Measurements from ENCODE around the gene AFAP1.

Gene AFAP1

DNA sequence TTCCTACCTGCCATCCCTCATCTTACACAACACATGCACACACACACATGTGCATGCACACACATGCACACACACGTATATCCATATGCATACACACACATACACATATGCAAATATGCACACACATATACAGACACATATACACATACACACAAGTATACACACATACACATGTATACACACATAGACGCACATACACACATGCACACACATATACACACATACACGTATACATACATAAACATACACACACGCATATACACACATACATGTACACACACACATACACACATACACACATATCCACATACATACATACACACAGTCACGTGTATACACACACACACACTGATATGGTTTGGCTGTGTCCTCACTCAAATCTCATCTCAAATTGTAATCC, 37.0 kb upstream of the AFAP1 start:
- peak overlapping the region; percentile 39 for H3K27ac ChIP-seq
- CTCF ChIA-PET, result no interaction called here

DNA sequence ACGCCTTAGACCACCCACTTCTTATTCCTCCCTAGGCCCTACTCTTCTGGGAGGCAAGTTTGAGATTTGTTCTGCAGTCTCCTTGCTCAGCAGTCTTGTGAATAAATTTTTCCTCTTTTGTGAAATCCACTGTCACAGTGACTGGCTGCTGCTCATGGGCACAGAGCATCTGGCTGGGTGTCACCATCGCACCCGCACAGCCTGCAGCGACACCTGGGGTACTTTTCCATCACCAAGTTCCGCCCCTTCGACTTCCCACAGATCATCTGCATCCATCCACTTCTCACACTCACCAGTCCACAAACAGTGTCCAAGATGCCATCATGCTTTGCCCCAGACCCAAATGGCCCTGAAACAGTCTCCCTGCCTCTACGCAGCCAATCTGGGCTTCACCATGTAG, 36.4 kb upstream of the AFAP1 start:
- POLR2A ChIA-PET (ENCODE audit: low non-redundant PET), result no interaction called here
- TF ChIP-seq, protein P1, sequence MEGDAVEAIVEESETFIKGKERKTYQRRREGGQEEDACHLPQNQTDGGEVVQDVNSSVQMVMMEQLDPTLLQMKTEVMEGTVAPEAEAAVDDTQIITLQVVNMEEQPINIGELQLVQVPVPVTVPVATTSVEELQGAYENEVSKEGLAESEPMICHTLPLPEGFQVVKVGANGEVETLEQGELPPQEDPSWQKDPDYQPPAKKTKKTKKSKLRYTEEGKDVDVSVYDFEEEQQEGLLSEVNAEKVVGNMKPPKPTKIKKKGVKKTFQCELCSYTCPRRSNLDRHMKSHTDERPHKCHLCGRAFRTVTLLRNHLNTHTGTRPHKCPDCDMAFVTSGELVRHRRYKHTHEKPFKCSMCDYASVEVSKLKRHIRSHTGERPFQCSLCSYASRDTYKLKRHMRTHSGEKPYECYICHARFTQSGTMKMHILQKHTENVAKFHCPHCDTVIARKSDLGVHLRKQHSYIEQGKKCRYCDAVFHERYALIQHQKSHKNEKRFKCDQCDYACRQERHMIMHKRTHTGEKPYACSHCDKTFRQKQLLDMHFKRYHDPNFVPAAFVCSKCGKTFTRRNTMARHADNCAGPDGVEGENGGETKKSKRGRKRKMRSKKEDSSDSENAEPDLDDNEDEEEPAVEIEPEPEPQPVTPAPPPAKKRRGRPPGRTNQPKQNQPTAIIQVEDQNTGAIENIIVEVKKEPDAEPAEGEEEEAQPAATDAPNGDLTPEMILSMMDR (conservative IDR thresholded peaks at IDR 0.05; ENCODE audit: low read depth), result no peak
- DNase-seq (ENCODE audit: low spot score), result no peak
- peak overlapping the region; percentile 39 for H3K27ac ChIP-seq
- CTCF ChIA-PET, result interaction anchor here (0.7 to 1.0 kb wide), 2 partner anchors 140 to 172 kb away, joined by 3 to 5 read pairs; no protein-coding TSS in a partner anchor

More for the DNA sequence above, 37.0 kb upstream of the AFAP1 start:
- POLR2A ChIA-PET (ENCODE audit: low non-redundant PET), result no interaction called here
- DNase-seq (ENCODE audit: low spot score), result no peak
- TF ChIP-seq, protein P1 (conservative IDR thresholded peaks at IDR 0.05; ENCODE audit: low read depth), result no peak

DNA sequence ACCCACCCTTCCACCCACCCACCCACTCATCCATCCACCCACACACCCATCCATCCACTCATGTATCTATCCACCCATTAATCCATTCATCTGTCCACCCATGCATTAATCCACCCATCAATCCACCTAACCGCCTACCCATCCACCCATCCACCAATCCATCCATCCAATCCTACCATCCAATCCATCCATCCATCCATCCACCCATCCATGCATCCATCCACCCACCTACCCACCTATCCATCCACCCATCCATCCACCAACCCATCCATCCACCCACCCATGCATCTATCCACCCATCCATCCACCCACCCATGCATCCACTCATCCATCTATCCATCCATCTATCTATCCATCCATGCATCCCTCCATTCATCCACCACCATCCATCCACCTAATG, 34.8 kb upstream of the AFAP1 start:
- H3K27ac ChIP-seq, result no peak overlapping the region
- TF ChIP-seq, protein P1 (conservative IDR thresholded peaks at IDR 0.05; ENCODE audit: low read depth), result no peak
- DNase-seq (ENCODE audit: low spot score), result no peak
- POLR2A ChIA-PET (ENCODE audit: low non-redundant PET), result no interaction called here
- CTCF ChIA-PET, result no interaction called here

DNA sequence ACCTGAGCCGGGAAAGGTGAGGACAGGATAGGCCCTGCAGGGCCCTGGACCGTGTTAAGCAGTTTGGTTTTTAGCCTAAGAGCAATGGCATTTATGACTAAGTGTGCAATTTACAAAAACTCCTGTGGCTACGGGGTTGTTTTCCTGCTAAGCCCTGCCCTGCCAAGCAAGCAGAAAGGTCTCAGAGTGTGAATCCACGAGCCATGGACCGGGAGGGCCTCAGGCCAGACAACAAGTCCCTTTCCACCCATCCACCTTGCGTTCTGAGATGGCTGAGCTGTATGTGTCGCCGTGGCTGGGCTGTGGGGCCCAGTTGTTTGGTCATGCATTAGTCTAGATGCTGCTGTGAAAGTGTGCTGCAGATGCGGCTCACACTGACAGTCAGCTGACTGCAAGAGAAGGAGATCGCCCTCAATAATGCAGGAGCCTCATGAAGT, 33.9 kb upstream of the AFAP1 start:
- CTCF ChIA-PET, result no interaction called here
- TF ChIP-seq, protein P1 (conservative IDR thresholded peaks at IDR 0.05; ENCODE audit: low read depth), result no peak
- POLR2A ChIA-PET (ENCODE audit: low non-redundant PET), result interaction anchor here (0.6 kb wide), 1 partner anchor 17 kb away, joined by 3 read pairs; no protein-coding TSS in a partner anchor
- H3K27ac ChIP-seq, result peak overlapping the region; percentile 80
- peak; percentile 51 for DNase-seq (ENCODE audit: low spot score)

DNA sequence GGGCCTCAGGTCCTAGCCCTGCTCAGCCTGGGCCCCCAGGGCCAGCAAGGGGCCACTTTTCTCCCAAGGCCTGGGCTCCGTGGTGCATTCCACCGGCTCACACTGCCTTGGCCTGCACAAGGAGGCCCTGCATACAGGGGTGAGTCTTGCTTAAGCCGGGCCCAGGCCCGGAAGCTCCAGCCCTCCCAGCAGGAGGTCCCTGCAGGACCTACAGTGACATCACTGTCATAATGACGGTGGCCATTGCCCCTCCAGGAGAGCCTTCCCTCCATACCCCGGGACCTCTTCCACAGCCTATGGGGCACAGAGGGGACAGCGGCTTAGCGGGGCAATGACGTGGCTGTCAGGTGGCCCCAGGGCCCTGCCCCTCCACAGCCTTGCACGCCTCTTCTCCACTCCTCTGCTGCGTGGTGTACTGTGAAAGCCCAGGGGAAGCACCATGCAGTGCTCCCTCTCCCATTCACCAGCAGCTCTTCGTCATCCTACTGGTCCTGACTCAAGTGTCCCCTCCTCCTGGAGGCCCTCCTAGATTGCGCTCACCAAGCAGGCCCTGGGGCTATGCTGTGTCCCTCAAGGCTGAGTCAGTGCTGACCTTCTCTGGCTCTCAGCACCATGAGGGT, 32.3 kb upstream of the AFAP1 start:
- ChIA-PET CTCF (no interaction called here), POLR2A (ENCODE audit: low non-redundant PET) (no interaction called here)
- peak overlapping the region; percentile 80 for H3K27ac ChIP-seq
- no peak for DNase-seq (ENCODE audit: low spot score)
- TF ChIP-seq, protein P1 (conservative IDR thresholded peaks at IDR 0.05; ENCODE audit: low read depth), result no peak

DNA sequence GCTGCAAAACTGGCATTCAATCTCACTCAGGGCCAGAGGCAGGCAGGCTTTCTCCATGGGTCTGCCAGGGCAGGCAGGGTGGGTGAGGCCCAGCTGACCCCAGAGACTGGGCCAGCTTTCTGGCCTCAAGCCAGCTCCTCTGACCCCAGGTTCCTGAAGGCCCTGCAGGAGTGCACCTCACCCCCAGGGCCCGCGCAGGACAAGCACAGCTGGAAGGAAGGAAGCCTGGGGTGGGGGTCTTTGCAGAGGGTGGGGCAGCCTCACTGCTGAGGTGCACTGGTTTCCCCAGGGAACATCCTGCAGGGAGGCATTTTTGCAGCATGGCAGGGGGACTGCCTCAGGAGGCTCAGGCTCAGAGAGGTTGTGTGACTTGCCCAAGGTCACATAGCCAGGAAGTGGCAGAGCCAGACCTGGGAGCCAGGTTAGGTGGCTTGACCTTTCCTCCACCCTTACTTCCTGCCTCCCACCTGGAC, 31.5 kb upstream of the AFAP1 start:
- ChIA-PET POLR2A (ENCODE audit: low non-redundant PET) (no interaction called here), CTCF (no interaction called here)
- DNase-seq (ENCODE audit: low spot score), result no peak
- peak overlapping the region; percentile 80 for H3K27ac ChIP-seq
- TF ChIP-seq, protein P1 (conservative IDR thresholded peaks at IDR 0.05; ENCODE audit: low read depth), result no peak

All from RWPE1 (cell line).